HepG2 (cell line): ENCODE measurements around the gene PRR12. TPM values are rescaled to one million over a fixed set of nuclear protein-coding genes. Genes with fewer than 3 reads are reported as not detected.
A peak's percentile ranks its signal among the peaks of the same experiment; 100 is the strongest.

Source experiments
- ATAC-seq: fragments of 200-7000 bp; cut with Tn5 transposase; 3 replicates; pipeline ENCODE4 v1.9.1; 2020; ENCODE audit warnings: mild to moderate bottlenecking, moderate library complexity
- BruUV-seq: library from RNA; stranded (reverse); fragments of 400-500 nt; replicated peaks from 2 replicates; lab custom pipeline; 2021; lab: Mats Ljungman, UMichigan
- CTCF ChIA-PET: fragments of 300-600 bp; formaldehyde crosslinking; extraction: SDS; loops from one replicate; lab custom pipeline; 2021; ENCODE audit warnings: low total read pairs, inconsistent platforms, low intra/inter-chr PET ratio; lab: Yijun Ruan, JAX
- POLR2A ChIA-PET: fragments of 350-600 bp; sonication (Branson Sonifier 250); formaldehyde crosslinking; loops from one replicate; lab custom pipeline; 2020; ENCODE audit warnings: antibody characterized with exemption, inconsistent platforms; lab: Yijun Ruan, JAX
- DNase-seq: peaks from one replicate; pipeline ENCODE4 v3.0.0-alpha.2; 2015; ENCODE audit warnings: low spot score
- FAIRE-seq: peaks from 3 replicates; lab custom pipeline; 2011; peaks lifted over from hg19 to GRCh38; lab: Jason Lieb, UNC
- H2AFZ ChIP-seq: one replicate; pipeline ENCODE4 v1.6.1; 2011; ENCODE audit warnings: low read length, inconsistent platforms
- H3K27ac ChIP-seq: fragments of 300-600 bp; 3 replicates; pipeline ENCODE4 v1.8.0; 2011; ENCODE audit warnings: mixed run types, mild to moderate bottlenecking, mixed read lengths, low read length, inconsistent platforms; ENCODE audit not compliant: insufficient read depth; ENCODE audit errors: extremely low read length
- H3K27me3 ChIP-seq, 2 experiments: fragments of 200-600 bp in 1 of 2; 2 replicates in 1 of 2; 3 replicates in 1 of 2; pipeline versions ENCODE4 v1.6.0 to v1.8.0; 2011; ENCODE audit warnings: low read length in 2 of 2, mild to moderate bottlenecking in 2 of 2, moderate library complexity in 2 of 2, inconsistent platforms in 1 of 2; ENCODE audit not compliant: insufficient read depth in 2 of 2, control insufficient read depth in 1 of 2
- H3K36me3 ChIP-seq, 2 experiments: fragments of 200-600 bp in 1 of 2; replicated peaks in 1 of 2; 2 replicates in 1 of 2; 3 replicates in 1 of 2; pipeline versions ENCODE4 v1.5.1 to v1.8.0; 2011; ENCODE audit warnings: low read length in 2 of 2, inconsistent platforms in 1 of 2; ENCODE audit not compliant: insufficient read depth in 2 of 2, control insufficient read depth in 1 of 2
- H3K4me1 ChIP-seq: 2 replicates; pipeline ENCODE4 v1.5.1; 2012; ENCODE audit warnings: low read length, inconsistent platforms; ENCODE audit not compliant: insufficient read depth
- H3K4me2 ChIP-seq: 2 replicates; pipeline ENCODE4 v1.6.0; 2011; ENCODE audit warnings: low read depth, low read length, inconsistent platforms
- H3K4me3 ChIP-seq, 3 experiments: fragments of 200-600 bp in 1 of 3; sonication (generic), shearing (Covaris generic) in 1 of 3; replicated peaks in 1 of 3; 2 replicates each; pipeline ENCODE4 v1.5.1; 2011 to 2016; ENCODE audit warnings: low read length in 3 of 3, inconsistent platforms in 2 of 3, low read depth in 2 of 3, mild to moderate bottlenecking in 2 of 3, control low read depth in 1 of 3, mixed read lengths in 1 of 3; ENCODE audit not compliant: insufficient read depth in 1 of 3
- H3K79me2 ChIP-seq: one replicate; pipeline ENCODE4 v1.6.1; 2011; ENCODE audit warnings: low read length, inconsistent platforms; ENCODE audit not compliant: insufficient read depth
- H3K9ac ChIP-seq: 2 replicates; pipeline ENCODE4 v1.6.0; 2011; ENCODE audit warnings: mild to moderate bottlenecking, low read depth, low read length, inconsistent platforms; ENCODE audit not compliant: insufficient read depth
- H3K9me3 ChIP-seq: 2 replicates; pipeline ENCODE4 v1.5.1; 2012; ENCODE audit warnings: mild to moderate bottlenecking, low read length
- H4K20me1 ChIP-seq: 2 replicates; pipeline ENCODE4 v1.6.0; 2011; ENCODE audit warnings: inconsistent platforms, mild to moderate bottlenecking, low read length, moderate library complexity; ENCODE audit not compliant: insufficient read depth
- ERF ChIP-seq: IDR thresholded peaks from 2 replicates; pipeline ENCODE4 v1.6.1; 2018; ENCODE audit warnings: missing biosample characterization, missing genetic modification reagents
- RBFOX2 ChIP-seq: fragments of 200-400 bp; formaldehyde crosslinking; IDR thresholded peaks from 2 replicates; pipeline ENCODE4 v1.6.1; 2017; ENCODE audit warnings: low read depth, mild to moderate bottlenecking, low read length
- RBM39 ChIP-seq: fragments of 200-400 bp; formaldehyde crosslinking; IDR thresholded peaks from one replicate; pipeline ENCODE4 v1.6.1; 2018; ENCODE audit warnings: antibody characterized with exemption, mild to moderate bottlenecking, low read depth, low read length; ENCODE audit not compliant: poor library complexity, severe bottlenecking
- ZNF232 ChIP-seq: sonication (generic); formaldehyde crosslinking; IDR thresholded peaks from 2 replicates; pipeline ENCODE4 v1.4.0; 2020; ENCODE audit warnings: missing genetic modification reagents, borderline replicate concordance
- WGBS: methylation state at CpG from one replicate; pipeline ENCODE4 v1.1.6; 2017; ENCODE audit warnings: low lambda C conversion rate; 5-methylcytosine and 5-hydroxymethylcytosine counted together
- in situ Hi-C: cut with HindIII; loops from 2 replicates; pipeline ENCODE4 v1.10.0; 2017; ENCODE audit warnings: low pct_unique_long_range_greater_than_20kb; ENCODE audit not compliant: extremely low pct_ligation_motif_present
- intact Hi-C: fragments of 100-400 bp; cut with micrococcal nuclease; formaldehyde crosslinking; loops from one replicate; pipeline ENCODE4 v1.10.0; 2022; ENCODE audit not compliant: unreplicated experiment
- polyA plus RNA-seq, 8 experiments: library from polyadenylated mRNA; depleted of rRNA in 3 of 8; stranded (reverse) in 7 of 8; unstranded in 1 of 8; fragments of >200 nt; fragmentation: Illumina TruSeq in 4 of 8; extraction: Trizol in 4 of 8; gene quantifications; 2 replicates each; pipeline versions ENCODE4 v1.2.1 to v1.2.3, GENCODE V29; 2011 to 2016; ENCODE audit warnings: low read depth in 4 of 8, missing spikeins in 1 of 8, mixed read lengths in 1 of 8; ENCODE audit not compliant: insufficient read depth in 1 of 8
- total RNA-seq, 5 experiments: library from RNA; depleted of rRNA; stranded (reverse); fragments of >200 nt; fragmentation: Illumina TruSeq; extraction: Trizol; gene quantifications; 2 replicates each; pipeline ENCODE4 v1.2.3, GENCODE V29; 2016; ENCODE audit warnings: low read depth in 1 of 5
- TF ChIP-seq, protein P1 (sequence below), 2 experiments: fragments of 450-650 bp in 1 of 2; sonication (generic) in 1 of 2; formaldehyde crosslinking in 1 of 2; IDR thresholded peaks; 2 replicates each; pipeline versions ENCODE4 v1.6.1 to v1.8.0; 2016 to 2022; ENCODE audit warnings: antibody characterized with exemption in 1 of 2, mild to moderate bottlenecking in 1 of 2, missing genetic modification reagents in 1 of 2

The PRR12 gene
- total and polyA plus RNA-seq, 2 of the 13 experiments (the other 11 are each of a cell fraction or from before 2014, with no cell fraction given) = 0.62 to 1.5 TPM

DNA sequence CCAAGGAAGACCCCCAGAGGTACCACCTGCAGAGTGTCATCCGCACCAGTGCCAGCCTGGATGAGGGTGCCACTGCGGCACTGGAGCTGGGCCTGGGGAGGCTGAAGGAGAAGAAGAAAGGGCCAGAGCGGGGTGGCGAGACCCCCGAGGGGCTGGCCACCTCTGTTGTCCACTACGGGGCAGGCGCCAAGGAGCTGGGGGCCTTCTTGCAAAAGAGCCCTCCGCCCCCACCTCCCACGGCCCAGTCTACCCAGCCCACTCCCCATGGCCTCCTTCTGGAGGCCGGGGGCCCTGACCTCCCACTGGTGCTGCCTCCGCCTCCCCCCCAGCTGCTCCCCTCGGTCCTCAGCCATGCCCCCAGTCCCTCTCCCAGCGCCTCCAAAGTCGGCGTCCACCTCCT lies 5.4 kb downstream of the PRR12 start:
- Histone ChIP-seq H3K4me1 (peaks cover 16% of the 10 kb centered on the region), H4K20me1 (0 out of 2 replicates have a peak, but pooled peaks cover 5% of the 10 kb centered on the region), H2AFZ (no peak overlapping the region), H3K79me2 (peaks cover 15% of the 10 kb centered on the region), H3K36me3 (peaks cover 7 to 39% of the 10 kb centered on the region in 2 experiments; a peak in 4 of 5 replicates), H3K9ac (no peak overlapping the region), H3K4me2 (no peak overlapping the region), H3K27ac (no peak overlapping the region), H3K27me3 (no peaks in the 10 kb centered on the region), H3K4me3 (no peak overlapping the region), H3K9me3 (no peaks in the 10 kb centered on the region)
- TF ChIP-seq ERF (CRISPR knock-in tag) (no peak), RBM39 (no peak), RBFOX2 (0 out of 2 replicates have a peak, but pooled peaks have one; percentile 15), ZNF232 (CRISPR knock-in tag) (no peak)
- TF ChIP-seq, protein P1, sequence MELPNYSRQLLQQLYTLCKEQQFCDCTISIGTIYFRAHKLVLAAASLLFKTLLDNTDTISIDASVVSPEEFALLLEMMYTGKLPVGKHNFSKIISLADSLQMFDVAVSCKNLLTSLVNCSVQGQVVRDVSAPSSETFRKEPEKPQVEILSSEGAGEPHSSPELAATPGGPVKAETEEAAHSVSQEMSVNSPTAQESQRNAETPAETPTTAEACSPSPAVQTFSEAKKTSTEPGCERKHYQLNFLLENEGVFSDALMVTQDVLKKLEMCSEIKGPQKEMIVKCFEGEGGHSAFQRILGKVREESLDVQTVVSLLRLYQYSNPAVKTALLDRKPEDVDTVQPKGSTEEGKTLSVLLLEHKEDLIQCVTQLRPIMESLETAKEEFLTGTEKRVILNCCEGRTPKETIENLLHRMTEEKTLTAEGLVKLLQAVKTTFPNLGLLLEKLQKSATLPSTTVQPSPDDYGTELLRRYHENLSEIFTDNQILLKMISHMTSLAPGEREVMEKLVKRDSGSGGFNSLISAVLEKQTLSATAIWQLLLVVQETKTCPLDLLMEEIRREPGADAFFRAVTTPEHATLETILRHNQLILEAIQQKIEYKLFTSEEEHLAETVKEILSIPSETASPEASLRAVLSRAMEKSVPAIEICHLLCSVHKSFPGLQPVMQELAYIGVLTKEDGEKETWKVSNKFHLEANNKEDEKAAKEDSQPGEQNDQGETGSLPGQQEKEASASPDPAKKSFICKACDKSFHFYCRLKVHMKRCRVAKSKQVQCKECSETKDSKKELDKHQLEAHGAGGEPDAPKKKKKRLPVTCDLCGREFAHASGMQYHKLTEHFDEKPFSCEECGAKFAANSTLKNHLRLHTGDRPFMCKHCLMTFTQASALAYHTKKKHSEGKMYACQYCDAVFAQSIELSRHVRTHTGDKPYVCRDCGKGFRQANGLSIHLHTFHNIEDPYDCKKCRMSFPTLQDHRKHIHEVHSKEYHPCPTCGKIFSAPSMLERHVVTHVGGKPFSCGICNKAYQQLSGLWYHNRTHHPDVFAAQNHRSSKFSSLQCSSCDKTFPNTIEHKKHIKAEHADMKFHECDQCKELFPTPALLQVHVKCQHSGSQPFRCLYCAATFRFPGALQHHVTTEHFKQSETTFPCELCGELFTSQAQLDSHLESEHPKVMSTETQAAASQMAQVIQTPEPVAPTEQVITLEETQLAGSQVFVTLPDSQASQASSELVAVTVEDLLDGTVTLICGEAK (IDR thresholded peaks at IDR 0.05) = no peak
- TF ChIP-seq, protein P1 (CRISPR knock-in tag; IDR thresholded peaks at IDR 0.05) = no peak
- 100% methylated on average over 6 of the region's 15 CpGs for WGBS
- no peak for ATAC-seq
- FAIRE-seq = no peak
- DNase-seq = no peak
- BruUV-seq = no TSS peak
- ChIA-PET POLR2A (interaction anchor here (0.9 kb wide), 1 partner anchor 46 kb away, joined by 4 read pairs; the partner anchor contains the start of gene SCAF1), CTCF (no interaction called here)
- intact Hi-C loops (no loop called here), in situ Hi-C loops (loop anchor here (10.0 kb wide), 1 partner anchor 78 kb away; the partner anchor contains the start of gene PRMT1)
